K562 (cell line): ENCODE results near the gene GNRHR. TPM values are rescaled to one million over a fixed set of nuclear protein-coding genes. Genes with fewer than 3 reads are reported as not detected.

Experiments
- BRD4 ChIP-seq: fragments of 200-600 bp; sonication (generic); IDR thresholded peaks from 2 replicates; pipeline ENCODE4 v1.6.1; 2017; ENCODE audit warnings: inconsistent platforms
- CBFA2T3 ChIP-seq: fragments of 450-650 bp; IDR thresholded peaks from 2 replicates; pipeline ENCODE4 v1.6.1; 2017
- E4F1 ChIP-seq: fragments of 250-450 bp; sonication (Bioruptor Pico); IDR thresholded peaks from 2 replicates; pipeline ENCODE4 v1.5.0; 2021; ENCODE audit warnings: mild to moderate bottlenecking, borderline replicate concordance
- HDAC8 ChIP-seq: fragments of 450-650 bp; IDR thresholded peaks from 2 replicates; pipeline ENCODE4 v1.6.1; 2016; ENCODE audit warnings: mild to moderate bottlenecking, missing genetic modification characterization, moderate library complexity, missing compliant biosample characterization
- HNRNPL ChIP-seq: fragments of 200-400 bp; formaldehyde crosslinking; IDR thresholded peaks from 2 replicates; pipeline ENCODE4 v1.6.1; 2017; ENCODE audit warnings: low read depth, mild to moderate bottlenecking, low read length
- MLLT1 ChIP-seq, 2 experiments: fragments of 450-650 bp; IDR thresholded peaks; 2 replicates each; pipeline ENCODE4 v1.6.1; 2016
- NCOA2 ChIP-seq, 2 experiments: fragments of 450-650 bp; IDR thresholded peaks; 2 replicates each; pipeline ENCODE4 v1.6.1; 2018; ENCODE audit warnings: mild to moderate bottlenecking in 2 of 2, moderate library complexity in 1 of 2; ENCODE audit not compliant: partially characterized antibody in 2 of 2
- PHF8 ChIP-seq: fragments of 200-600 bp; sonication (generic); IDR thresholded peaks from 2 replicates; pipeline ENCODE4 v1.6.1; 2012; ENCODE audit warnings: mixed run types, mild to moderate bottlenecking, inconsistent platforms, low read length, moderate library complexity, borderline replicate concordance
- POLR2H ChIP-seq: IDR thresholded peaks from 2 replicates; pipeline ENCODE4 v1.6.1; 2016; ENCODE audit warnings: missing genetic modification characterization, low read depth, mild to moderate bottlenecking, control low read depth, missing compliant biosample characterization, moderate library complexity
- PPARD ChIP-seq: fragments of 250-450 bp; sonication (Bioruptor Pico); IDR thresholded peaks from 2 replicates; pipeline ENCODE4 v1.8.0; 2022; ENCODE audit warnings: inconsistent platforms, mild to moderate bottlenecking, moderate library complexity
- SUPT5H ChIP-seq: fragments of 450-650 bp; IDR thresholded peaks from 2 replicates; pipeline ENCODE4 v1.6.1; 2016
- ZNF253 ChIP-seq: fragments of 250-450 bp; sonication (Bioruptor Pico); conservative IDR thresholded peaks from 2 replicates; pipeline ENCODE4 v1.6.1; 2021; ENCODE audit warnings: mild to moderate bottlenecking
- ZNF318 ChIP-seq, 2 experiments: fragments of 450-650 bp; IDR thresholded peaks; 2 replicates each; pipeline ENCODE4 v1.6.1; 2016; ENCODE audit warnings: mild to moderate bottlenecking in 2 of 2, borderline replicate concordance in 1 of 2, low read depth in 1 of 2, moderate library complexity in 1 of 2
- ZNF431 ChIP-seq: sonication (generic); formaldehyde crosslinking; IDR thresholded peaks from 2 replicates; pipeline ENCODE4 v1.8.0; 2022; ENCODE audit warnings: mild to moderate bottlenecking, missing genetic modification reagents
- ZNF445 ChIP-seq: fragments of 250-450 bp; sonication (Bioruptor Pico); IDR thresholded peaks from 2 replicates; pipeline ENCODE4 v1.4.0; 2020; ENCODE audit warnings: low read depth, mild to moderate bottlenecking, moderate library complexity
- polyA plus RNA-seq, 8 experiments: library from polyadenylated mRNA; depleted of rRNA in 4 of 8; stranded (reverse) in 5 of 8; unstranded in 3 of 8; fragments of >200 nt; fragmentation: Nextera tagmentation in 2 of 8; fragmentation: Illumina TruSeq in 1 of 8; extraction: Ambion mirVana in 2 of 8; extraction: Trizol in 1 of 8; gene quantifications; 2 replicates each; pipeline versions ENCODE4 v1.2.1 to v1.2.3, GENCODE V29; 2011 to 2014; ENCODE audit warnings: inconsistent platforms in 1 of 8, missing spikeins in 1 of 8
- total RNA-seq, 7 experiments: library from RNA; depleted of rRNA in 6 of 7; stranded (reverse); fragments of >200 nt in 6 of 7; fragmentation: Illumina TruSeq in 2 of 7; extraction: Trizol in 2 of 7; gene quantifications; 2 replicates each; pipeline versions ENCODE4 v1.2.1 to v1.2.3, GENCODE V29; 2011 to 2021; ENCODE audit warnings: low replicate concordance in 1 of 7

The GNRHR gene
- total and polyA plus RNA-seq, 9 of the 15 experiments (the other 6 are each of a cell fraction or from before 2014, with no cell fraction given), result 0.06 to 0.13 TPM; not detected in 7

DNA sequence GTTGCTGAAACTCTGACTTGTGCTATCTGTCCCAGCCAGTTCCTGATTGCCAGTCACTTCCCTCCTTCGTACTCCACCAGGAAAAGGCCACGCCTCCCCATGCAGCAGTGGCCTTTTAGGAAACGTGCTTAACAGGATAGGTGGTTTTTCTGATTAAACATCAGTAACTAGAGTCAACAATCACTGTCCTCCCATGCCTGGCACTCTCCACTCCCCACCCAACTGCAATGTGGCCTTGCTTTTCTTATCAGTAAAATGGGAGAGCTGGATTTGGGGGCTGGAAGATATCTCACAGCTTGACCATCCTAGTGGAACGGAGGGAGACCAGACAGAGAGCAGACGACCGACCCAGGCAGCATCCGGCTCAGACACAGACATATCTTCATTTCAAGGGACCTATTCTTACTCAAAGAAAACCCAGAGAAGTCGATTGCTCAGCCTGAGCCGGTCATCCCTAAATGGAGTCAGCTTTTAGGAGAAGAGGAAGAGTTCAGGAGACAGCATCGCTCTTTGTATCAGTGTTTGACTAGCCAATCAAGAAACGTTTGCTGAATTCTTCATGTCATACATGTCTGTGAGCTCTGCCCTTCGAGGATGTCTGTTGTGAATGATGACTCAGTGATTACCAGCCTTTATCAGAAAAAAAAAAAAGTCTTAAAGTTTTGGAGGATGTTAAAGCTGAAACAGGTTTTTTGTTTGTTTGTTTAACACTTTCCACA is 40.5 kb downstream of the GNRHR start (continued):
- TF ChIP-seq PPARD (CRISPR knock-in tag), result no peak
- TF ChIP-seq CBFA2T3, result peak; percentile 83
- TF ChIP-seq NCOA2 (IDR thresholded peaks at IDR 0.05; ENCODE audit: partially characterized antibody in 2 of 2), result no peak
- no peak; the same call in 1 of the 2 replicates for TF ChIP-seq PHF8
- TF ChIP-seq MLLT1 (IDR thresholded peaks at IDR 0.05), result peak in 1 of 2 experiments; percentile 41; a peak in 1 of 4 replicates
- TF ChIP-seq E4F1 (CRISPR knock-in tag), result no peak
- TF ChIP-seq ZNF431, result no peak
- no peak for TF ChIP-seq ZNF445 (CRISPR knock-in tag)
- no peak for TF ChIP-seq BRD4
- no peak for TF ChIP-seq SUPT5H
- TF ChIP-seq HNRNPL, result no peak
- TF ChIP-seq POLR2H, result no peak
- TF ChIP-seq ZNF318 (IDR thresholded peaks at IDR 0.05; ENCODE audit: borderline replicate concordance in 1 of 2, low read depth in 1 of 2), result no peak
- no peak for TF ChIP-seq HDAC8 (tag)
- TF ChIP-seq ZNF253, result no peak
